T-cell (primary cell): ENCODE measurements around the gene MIER2. TPM values are rescaled to one million over a fixed set of nuclear protein-coding genes. Genes with fewer than 3 reads are reported as not detected.

Experiments used
- ATAC-seq, 4 experiments: fragments of 200-7000 bp in 3 of 4; fragments of 150-1000 bp in 1 of 4; cut with Tn5 transposase; replicated peaks in 1 of 4; 1 replicate in 3 of 4; 2 replicates in 1 of 4; pipeline ENCODE4 v1.10.0; 2021; ENCODE audit warnings: moderate library complexity in 3 of 4, mild to moderate bottlenecking in 2 of 4, moderate number of reproducible peaks in 1 of 4
- CTCF ChIA-PET, 2 donors: fragments of 300-600 bp; sonication (Branson Sonifier 250); formaldehyde crosslinking; loops; one replicate each; lab custom pipeline; 2022; ENCODE audit warnings: antibody characterized with exemption in 2 of 2; lab: Charles Lee
- POLR2A ChIA-PET, 2 donors: fragments of 300-600 bp; sonication (Branson Sonifier 250); formaldehyde crosslinking; loops; one replicate each; lab custom pipeline; 2022; ENCODE audit warnings: antibody characterized with exemption in 2 of 2; lab: Charles Lee
- DNase-seq, 35 experiments: peaks; one replicate each; pipeline versions ENCODE4 v3.0.0 to v3.0.0-alpha.2; 2013 to 2023
- H3K27ac ChIP-seq: one replicate; pipeline ENCODE4 v1.5.1; 2013; ENCODE audit warnings: low read length
- H3K27me3 ChIP-seq, 2 experiments: replicated peaks in 1 of 2; 1 replicate in 1 of 2; 2 replicates in 1 of 2; pipeline versions ENCODE4 v1.6.1 to v1.7.0; 2013; ENCODE audit warnings: low read length in 1 of 2, mixed read lengths in 1 of 2; ENCODE audit not compliant: control insufficient read depth in 2 of 2, insufficient read depth in 2 of 2; ENCODE audit errors: extremely low read depth in 1 of 2
- H3K36me3 ChIP-seq, 2 donors: 1 replicate in 1 of 2; 2 replicates in 1 of 2; pipeline versions ENCODE4 v1.6.1 to v1.7.0; 2013; ENCODE audit warnings: low read length in 1 of 2; ENCODE audit not compliant: control insufficient read depth in 2 of 2, insufficient read depth in 1 of 2; ENCODE audit errors: extremely low read depth in 1 of 2
- H3K4me1 ChIP-seq, 2 experiments: 1 replicate in 1 of 2; 2 replicates in 1 of 2; pipeline versions ENCODE4 v1.6.1 to v1.7.0; 2013; ENCODE audit warnings: low read length in 2 of 2, mixed read lengths in 1 of 2; ENCODE audit not compliant: insufficient read depth in 2 of 2, control insufficient read depth in 1 of 2; ENCODE audit errors: extremely low read depth in 1 of 2
- H3K4me3 ChIP-seq, 2 donors: 1 replicate in 1 of 2; 2 replicates in 1 of 2; pipeline versions ENCODE4 v1.5.1 to v1.7.0; 2013; ENCODE audit warnings: mild to moderate bottlenecking in 2 of 2, low read length in 1 of 2, moderate library complexity in 1 of 2; ENCODE audit not compliant: control insufficient read depth in 1 of 2; ENCODE audit errors: extremely low read depth in 1 of 2
- H3K9me3 ChIP-seq: 2 replicates; pipeline ENCODE4 v1.7.0; 2013
- H3K27ac Mint-ChIP-seq, 2 donors: one replicate each; pipeline ENCODE4 v1.8.0; 2020 to 2021; ENCODE audit warnings: mild to moderate bottlenecking in 2 of 2, mixed read lengths in 2 of 2
- H3K27me3 Mint-ChIP-seq, 2 donors: one replicate each; pipeline ENCODE4 v1.8.0; 2021 to 2022; ENCODE audit warnings: mixed read lengths in 2 of 2
- H3K36me3 Mint-ChIP-seq: one replicate; pipeline ENCODE4 v1.8.0; 2021; ENCODE audit warnings: mixed read lengths
- H3K4me1 Mint-ChIP-seq, 3 donors: one replicate each; pipeline ENCODE4 v1.8.0; 2020 to 2022; ENCODE audit warnings: mixed read lengths in 3 of 3, mild to moderate bottlenecking in 1 of 3
- H3K4me3 Mint-ChIP-seq, 3 donors: one replicate each; pipeline ENCODE4 v1.8.0; 2020 to 2022; ENCODE audit warnings: mild to moderate bottlenecking in 3 of 3, mixed read lengths in 3 of 3, moderate library complexity in 3 of 3
- H3K9me3 Mint-ChIP-seq, 3 donors: one replicate each; pipeline ENCODE4 v1.8.0; 2020 to 2022; ENCODE audit warnings: mixed read lengths in 3 of 3
- WGBS: methylation state at CpG from one replicate; pipeline ENCODE4 v1.1.5; 2013; ENCODE audit warnings: missing lambda C conversion rate; ENCODE audit not compliant: insufficient coverage; 5-methylcytosine and 5-hydroxymethylcytosine counted together
- total RNA-seq, 35 experiments: library from RNA in 6 of 35; stranded (reverse) in 6 of 35; fragments of 120-200 nt in 1 of 35; gene quantifications; one replicate each; pipeline versions ENCODE4 v1.2.1 to v1.2.4 and lab custom pipeline; 2013 to 2026

Gene MIER2
- total RNA-seq, 5 donors from 2014 or later (not counting 1 experiment from before 2014, with no cell fraction given), result 13.1 to 23.2 (median 18.0) TPM

DNA sequence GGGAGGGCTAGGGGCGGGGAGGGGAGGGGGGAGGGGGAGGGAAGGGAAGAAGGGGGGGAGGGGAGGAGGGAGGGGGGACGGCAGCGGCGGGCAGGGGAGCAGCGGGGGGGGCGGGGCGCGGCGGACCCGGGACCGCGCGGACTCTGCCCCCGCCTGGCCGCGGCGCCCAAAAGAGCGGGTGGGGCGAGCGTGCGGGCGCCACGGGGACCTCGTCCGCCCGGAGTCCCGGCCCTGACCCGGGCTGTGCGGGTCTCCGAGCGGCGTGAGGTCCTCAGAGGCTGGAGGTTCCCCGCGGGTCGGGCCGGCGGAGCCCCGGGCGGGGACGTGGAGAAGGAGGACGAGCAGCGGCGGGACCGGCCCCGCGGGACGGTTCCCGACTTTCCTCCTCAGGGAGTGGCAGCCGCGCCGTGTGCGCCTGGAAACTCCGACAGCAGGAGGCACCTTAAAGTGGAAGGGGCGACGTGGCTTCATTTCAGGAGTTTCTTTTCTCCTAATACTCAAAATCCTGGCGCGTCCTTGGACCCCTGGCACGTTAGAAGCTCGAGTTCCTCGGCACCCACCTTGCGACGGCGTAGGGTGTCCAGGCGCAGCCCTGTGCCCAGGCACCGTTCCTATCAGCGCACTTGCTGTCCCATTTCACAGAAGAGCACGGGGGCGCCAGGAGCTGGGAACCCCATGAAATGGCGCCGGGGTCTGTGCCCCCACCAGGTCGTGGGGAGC is 52.9 kb downstream of the MIER2 start:
- Histone ChIP-seq H3K9me3 (no peaks in the 10 kb centered on the region), H3K27me3 (peaks cover 3 to 85% of the 10 kb centered on the region in 2 experiments), H3K36me3 (no peaks in the 10 kb centered on the region), H3K27ac (no peak overlapping the region), H3K4me3 (no peak overlapping the region), H3K4me1 (peaks cover 0 to 22% of the 10 kb centered on the region in 2 experiments)
- DNase-seq (no peak), ATAC-seq (no peak)
- ChIA-PET POLR2A (no interaction called here), CTCF (no interaction called here)
- peak overlapping the region in 1 of 3 donors; percentile 25 for H3K4me3 Mint-ChIP-seq
- WGBS, result 49% methylated on average over 58 of the region's 71 CpGs
- H3K9me3 Mint-ChIP-seq, result no peaks in the 10 kb centered on the region
- no peak overlapping the region for H3K27ac Mint-ChIP-seq
- no peaks in the 10 kb centered on the region for H3K36me3 Mint-ChIP-seq
- peaks cover 40 to 68% of the 10 kb centered on the region in 2 donors for H3K27me3 Mint-ChIP-seq
- peaks cover 12 to 28% (median 17%) of the 10 kb centered on the region in 3 donors for H3K4me1 Mint-ChIP-seq

DNA sequence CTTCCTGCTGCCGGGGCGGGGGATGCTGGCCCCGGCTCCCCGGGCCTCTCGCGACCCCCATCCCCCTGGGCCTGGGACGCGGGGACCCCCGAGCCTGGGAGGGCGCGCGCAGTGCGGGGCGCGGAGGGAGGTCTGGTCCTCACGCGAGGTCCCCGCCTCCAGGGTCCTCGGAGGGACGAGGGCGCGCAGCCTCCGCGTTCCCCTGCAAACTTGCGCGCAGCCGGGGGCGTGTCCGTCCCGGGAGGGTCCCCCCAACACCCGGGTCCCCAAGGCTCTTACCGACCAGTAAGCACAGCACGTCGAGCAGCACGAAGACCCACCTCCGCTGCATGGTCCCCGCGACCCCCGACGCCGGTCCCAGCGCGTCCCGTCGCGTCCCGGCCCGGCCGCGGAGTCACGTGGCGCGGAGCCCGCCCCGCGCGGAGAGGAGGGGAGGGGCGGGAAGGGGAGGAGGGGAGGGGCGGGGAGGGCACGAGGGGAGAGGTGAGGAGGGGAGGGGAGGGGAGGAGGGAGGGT is 53.5 kb downstream of the MIER2 start, which contains the start of gene PLPP2:
Gene PLPP2 (minus strand): TSS at position 398 of the 516 bp plus-strand sequence. CDS start 67 bp downstream, at position 331.
- H3K36me3 Mint-ChIP-seq, result no peaks in the 10 kb centered on the region
- DNase-seq (no peak), ATAC-seq (no peak)
- H3K4me3 Mint-ChIP-seq, result peak within 1 kb of the TSS; percentile 53 to 63 (median 60)
- H3K36me3 ChIP-seq, result no peaks in the 10 kb centered on the region
- H3K27ac Mint-ChIP-seq, result peak within 1 kb of the TSS in 1 of 2 donors; percentile 34
- 7% methylated on average over 32 of the region's 60 CpGs for WGBS
- ChIA-PET POLR2A (no interaction called here), CTCF (no interaction called here)
- H3K27me3 Mint-ChIP-seq, result peaks cover 36 to 65% of the 10 kb centered on the region in 2 donors
- H3K4me1 ChIP-seq, result peaks cover 0 to 22% of the 10 kb centered on the region in 2 experiments
- H3K9me3 Mint-ChIP-seq, result no peaks in the 10 kb centered on the region
- H3K9me3 ChIP-seq, result no peaks in the 10 kb centered on the region
- H3K4me1 Mint-ChIP-seq, result peaks cover 12 to 28% (median 17%) of the 10 kb centered on the region in 3 donors
- H3K27me3 ChIP-seq, result peaks cover 3 to 81% of the 10 kb centered on the region in 2 experiments
- peak within 1 kb of the TSS; percentile 27 to 30 for H3K4me3 ChIP-seq
- peak within 1 kb of the TSS; percentile 67 for H3K27ac ChIP-seq

DNA sequence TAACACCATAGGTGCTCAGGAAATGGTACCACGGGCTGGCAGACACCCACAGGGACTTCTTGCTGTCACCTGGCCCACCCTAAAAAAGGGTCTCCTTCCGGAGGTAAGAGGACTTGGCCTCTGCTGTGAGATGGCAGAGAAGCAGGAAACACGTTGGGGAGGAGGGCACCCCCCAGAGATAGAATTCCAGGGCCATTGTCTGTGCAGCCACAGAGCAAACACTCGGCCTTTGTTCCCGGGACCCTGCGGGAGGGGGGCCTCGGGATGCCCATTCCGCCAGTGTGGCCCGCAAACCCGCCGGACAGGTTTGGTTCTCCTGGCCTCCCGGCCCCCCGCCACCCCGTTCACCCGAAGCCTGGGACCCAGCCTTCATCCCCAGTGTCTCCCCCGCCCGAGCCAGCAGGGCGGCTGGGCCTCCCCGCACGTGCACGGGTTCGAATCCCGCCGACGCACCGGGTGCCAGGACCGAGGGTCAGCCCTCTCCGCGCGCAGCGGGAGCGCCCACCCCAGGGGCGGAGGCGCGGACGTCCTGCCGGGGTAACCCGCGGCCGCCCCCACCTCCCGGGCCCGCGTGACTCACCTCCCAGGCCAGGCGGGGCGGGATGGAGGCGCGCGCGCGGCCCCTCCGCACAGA is 54.1 kb downstream of the MIER2 start:
- no peaks in the 10 kb centered on the region for H3K9me3 Mint-ChIP-seq
- H3K4me3 ChIP-seq, result peak overlapping the region; percentile 27 to 30
- H3K36me3 ChIP-seq, result no peaks in the 10 kb centered on the region
- H3K27me3 ChIP-seq, result peaks cover 3 to 76% of the 10 kb centered on the region in 2 experiments
- no peaks in the 10 kb centered on the region for H3K36me3 Mint-ChIP-seq
- peak in 3 of 4 experiments; percentile 28 to 58 (median 52) for ATAC-seq
- H3K4me1 ChIP-seq, result peaks cover 0 to 22% of the 10 kb centered on the region in 2 experiments
- WGBS, result 7% methylated on average over 51 of the region's 51 CpGs
- peaks cover 36 to 61% of the 10 kb centered on the region in 2 donors for H3K27me3 Mint-ChIP-seq
- ChIA-PET POLR2A (no interaction called here), CTCF (no interaction called here)
- peaks cover 12 to 28% (median 17%) of the 10 kb centered on the region in 3 donors for H3K4me1 Mint-ChIP-seq
- peak overlapping the region in 1 of 2 donors; percentile 34 for H3K27ac Mint-ChIP-seq
- peak overlapping the region; percentile 53 to 63 (median 60) for H3K4me3 Mint-ChIP-seq
- no peaks in the 10 kb centered on the region for H3K9me3 ChIP-seq
- H3K27ac ChIP-seq, result peak overlapping the region; percentile 67
- DNase-seq, result peak in 8 of 35 experiments; percentile 13 to 37 (median 22)

DNA sequence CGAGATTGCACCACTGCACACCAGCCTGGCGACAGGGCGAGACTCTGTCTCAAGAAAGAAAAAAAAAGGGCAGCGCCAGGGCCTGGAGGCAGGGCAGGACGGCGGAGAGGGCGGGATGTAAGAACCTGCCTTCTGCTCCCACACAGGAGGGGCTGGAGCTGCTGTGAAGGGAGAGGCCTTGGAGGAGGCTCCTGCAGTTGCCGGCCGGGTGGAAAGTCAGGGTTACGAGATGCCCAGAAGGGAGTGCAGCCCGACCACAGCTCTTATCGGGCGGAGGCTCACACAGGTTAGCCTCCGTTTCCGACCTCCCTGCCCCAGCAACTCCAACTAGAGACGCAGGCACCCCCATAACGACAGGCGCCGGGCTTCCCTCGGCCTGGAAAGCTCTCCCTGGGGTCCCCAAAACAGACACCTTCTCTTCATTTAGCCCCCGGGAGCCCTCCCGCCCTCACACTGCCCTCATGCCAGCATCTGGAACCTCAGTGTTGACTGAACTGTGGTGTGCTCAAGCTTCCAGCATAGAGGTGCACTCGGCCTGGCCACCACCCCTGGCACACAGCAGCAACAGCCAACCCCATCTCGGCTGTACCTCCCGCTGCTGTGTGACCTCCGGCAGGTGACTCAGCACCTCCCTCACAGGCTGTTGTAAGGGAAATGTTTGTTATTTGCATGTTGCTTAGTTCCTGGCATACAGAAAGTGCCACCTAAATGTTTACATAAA is 54.8 kb downstream of the MIER2 start:
- no peaks in the 10 kb centered on the region for H3K36me3 ChIP-seq
- peak overlapping the region; percentile 30 for H3K27ac ChIP-seq
- ATAC-seq, result peak; percentile 50 to 73 (median 68)
- ChIA-PET CTCF (no interaction called here), POLR2A (no interaction called here)
- DNase-seq, result peak in 19 of 35 experiments; percentile 11 to 70 (median 30)
- Mint-ChIP-seq H3K27me3 (peaks cover 36 to 58% of the 10 kb centered on the region in 2 donors), H3K9me3 (no peaks in the 10 kb centered on the region), H3K4me1 (peaks cover 12 to 26% (median 16%) of the 10 kb centered on the region in 3 donors), H3K36me3 (no peaks in the 10 kb centered on the region), H3K27ac (peak overlapping the region; percentile 34 to 71), H3K4me3 (peak overlapping the region; percentile 53 to 63 (median 60))
- 65% methylated on average over 18 of the region's 26 CpGs for WGBS
- peak overlapping the region; percentile 27 to 30 for H3K4me3 ChIP-seq
- H3K27me3 ChIP-seq, result peaks cover 3 to 74% of the 10 kb centered on the region in 2 experiments
- no peaks in the 10 kb centered on the region for H3K9me3 ChIP-seq
- H3K4me1 ChIP-seq, result peaks cover 0 to 19% of the 10 kb centered on the region in 2 experiments

GRCh38 chr19:288911-289310 is 55.7 kb downstream of the MIER2 start:
- WGBS, result 95% methylated on average over 7 of the region's 10 CpGs

More at GRCh38 chr19:288911-289310, 55.7 kb downstream of the MIER2 start:
- Histone ChIP-seq H3K27ac (no peak overlapping the region), H3K4me1 (peaks cover 0 to 13% of the 10 kb centered on the region in 2 experiments), H3K27me3 (peaks cover 0 to 68% of the 10 kb centered on the region in 2 experiments), H3K4me3 (no peak overlapping the region), H3K9me3 (no peaks in the 10 kb centered on the region), H3K36me3 (no peaks in the 10 kb centered on the region)
- no peaks in the 10 kb centered on the region for H3K36me3 Mint-ChIP-seq
- peaks cover 33 to 50% of the 10 kb centered on the region in 2 donors for H3K27me3 Mint-ChIP-seq
- H3K27ac Mint-ChIP-seq, result no peak overlapping the region
- ChIA-PET POLR2A (no interaction called here), CTCF (no interaction called here)
- DNase-seq (no peak), ATAC-seq (no peak)
- no peaks in the 10 kb centered on the region for H3K9me3 Mint-ChIP-seq
- H3K4me1 Mint-ChIP-seq, result peaks cover 3 to 17% (median 9%) of the 10 kb centered on the region in 3 donors
- peak overlapping the region in 1 of 3 donors; percentile 63 for H3K4me3 Mint-ChIP-seq
